GM12878 (cell line): ENCODE measurements around the gene PROCA1. TPM values are rescaled to one million over a fixed set of nuclear protein-coding genes. Genes with fewer than 3 reads are reported as not detected.
A peak's percentile ranks its signal among the peaks of the same experiment; 100 is the strongest.

Experiments
- ATAC-seq: fragments of 200-7000 bp; cut with Tn5 transposase; 3 replicates; pipeline ENCODE4 v1.9.1; 2020; ENCODE audit warnings: mild to moderate bottlenecking, moderate library complexity
- BruUV-seq: library from RNA; stranded (reverse); fragments of 400-500 nt; replicated peaks from 2 replicates; lab custom pipeline; 2021; lab: Mats Ljungman, UMichigan
- CTCF ChIA-PET: fragments of 300-600 bp; sonication (Branson Sonifier 250); formaldehyde crosslinking; extraction: SDS; loops from one replicate; lab custom pipeline; 2021; ENCODE audit warnings: inconsistent platforms; lab: Yijun Ruan, JAX
- POLR2A ChIA-PET: fragments of 350-600 bp; formaldehyde crosslinking; extraction: SDS; loops from one replicate; lab custom pipeline; 2021; ENCODE audit warnings: inconsistent platforms; lab: Charles Lee
- RAD21 ChIA-PET: fragments of 300-600 bp; sonication (Branson Sonifier 250); formaldehyde crosslinking; loops from one replicate; lab custom pipeline; 2023; ENCODE audit warnings: antibody characterized with exemption; ENCODE audit not compliant: unreplicated experiment; lab: Charles Lee
- SMC1A ChIA-PET: fragments of 300-600 bp; sonication (Branson Sonifier 250); formaldehyde crosslinking; loops from one replicate; lab custom pipeline; 2023; ENCODE audit not compliant: unreplicated experiment, uncharacterized antibody; lab: Charles Lee
- DNase-seq: peaks from one replicate; pipeline ENCODE4 v3.0.0-alpha.2; 2011; ENCODE audit warnings: low read depth, low spot score
- FAIRE-seq: peaks from 3 replicates; lab custom pipeline; 2011; peaks lifted over from hg19 to GRCh38; lab: Jason Lieb, UNC
- H2AFZ ChIP-seq: 2 replicates; pipeline ENCODE4 v1.6.0; 2011; ENCODE audit warnings: low read depth, low read length, control low read depth; ENCODE audit not compliant: control insufficient read depth
- H3K27ac ChIP-seq: 2 replicates; pipeline ENCODE4 v1.5.1; 2011; ENCODE audit warnings: control low read depth; ENCODE audit not compliant: control insufficient read depth, insufficient read depth
- H3K27me3 ChIP-seq, 2 experiments: replicated peaks in 1 of 2; 2 replicates each; pipeline versions ENCODE4 v1.6.0 to v1.6.1; 2011; ENCODE audit warnings: low read length in 1 of 2; ENCODE audit not compliant: control insufficient read depth in 2 of 2, insufficient read depth in 2 of 2
- H3K36me3 ChIP-seq, 2 experiments: 2 replicates each; pipeline ENCODE4 v1.5.1; 2011; ENCODE audit warnings: low read length in 1 of 2; ENCODE audit not compliant: control insufficient read depth in 2 of 2, insufficient read depth in 2 of 2
- H3K4me1 ChIP-seq: 2 replicates; pipeline ENCODE4 v1.6.1; 2011; ENCODE audit warnings: mild to moderate bottlenecking, low read length, moderate library complexity, mixed read lengths; ENCODE audit not compliant: control insufficient read depth, insufficient read depth
- H3K4me2 ChIP-seq: 2 replicates; pipeline ENCODE4 v1.6.0; 2011; ENCODE audit warnings: control low read depth; ENCODE audit not compliant: control insufficient read depth, insufficient read depth
- H3K4me3 ChIP-seq: fragments of 200-600 bp; sonication (generic); 2 replicates; pipeline ENCODE4 v1.5.1; 2016
- H3K79me2 ChIP-seq: 2 replicates; pipeline ENCODE4 v1.6.0; 2011; ENCODE audit warnings: low read length; ENCODE audit not compliant: control insufficient read depth, insufficient read depth
- H3K9ac ChIP-seq: 2 replicates; pipeline ENCODE4 v1.8.0; 2011; ENCODE audit warnings: low read length, control low read depth, mixed read lengths; ENCODE audit not compliant: control insufficient read depth, insufficient read depth
- H3K9me3 ChIP-seq: replicated peaks from 3 replicates; pipeline ENCODE4 v1.5.1; 2011; ENCODE audit warnings: mild to moderate bottlenecking, low read length; ENCODE audit not compliant: control insufficient read depth, insufficient read depth
- H4K20me1 ChIP-seq: 2 replicates; pipeline ENCODE4 v1.6.0; 2011; ENCODE audit not compliant: control insufficient read depth, insufficient read depth
- MLLT1 ChIP-seq: fragments of 450-650 bp; IDR thresholded peaks from 2 replicates; pipeline ENCODE4 v1.6.1; 2016; ENCODE audit warnings: mild to moderate bottlenecking
- POLR2AphosphoS2 ChIP-seq: IDR thresholded peaks from 2 replicates; pipeline ENCODE4 v1.6.1; 2011; ENCODE audit warnings: low read depth, mild to moderate bottlenecking, low read length, improper control_type of control experiment, moderate library complexity
- SPI1 ChIP-seq: IDR thresholded peaks from 2 replicates; pipeline ENCODE4 v1.6.1; 2011; ENCODE audit warnings: low read depth, mild to moderate bottlenecking, low read length, moderate library complexity, borderline replicate concordance; ENCODE audit not compliant: insufficient read depth
- WGBS: methylation state at CpG from one replicate; pipeline ENCODE4 v1.1.6; 2016; ENCODE audit warnings: low lambda C conversion rate; ENCODE audit not compliant: insufficient replicate concordance, insufficient coverage; ENCODE audit errors: missing lambda C conversion rate; 5-methylcytosine and 5-hydroxymethylcytosine counted together
- in situ Hi-C: fragments of 300-500 bp; cut with MboI; formaldehyde crosslinking; loops from 9 replicates; pipeline ENCODE4 v1.14.3; 2018; ENCODE audit warnings: mixed read lengths
- intact Hi-C: fragments of 100-400 bp; cut with micrococcal nuclease; formaldehyde crosslinking; loops from one replicate; pipeline ENCODE4 v1.14.2; 2022; ENCODE audit not compliant: unreplicated experiment
- polyA plus RNA-seq, 11 experiments: library from polyadenylated mRNA; depleted of rRNA in 4 of 11; unstranded in 6 of 11; stranded (reverse) in 5 of 11; fragments of >200 nt; fragmentation: Nextera tagmentation in 4 of 11; fragmentation: Illumina TruSeq in 1 of 11; extraction: Ambion mirVana in 4 of 11; extraction: Trizol in 1 of 11; gene quantifications; 1 replicate in 1 of 11; 2 replicates in 10 of 11; pipeline versions ENCODE4 v1.2.1 to v1.2.3, GENCODE V29; 2011 to 2016; ENCODE audit warnings: inconsistent platforms in 2 of 11, missing spikeins in 2 of 11, low read depth in 1 of 11
- total RNA-seq, 4 experiments: library from RNA; depleted of rRNA in 3 of 4; stranded (reverse); fragments of >200 nt in 3 of 4; fragmentation: Illumina TruSeq in 1 of 4; extraction: Trizol in 1 of 4; gene quantifications; 2 replicates each; pipeline versions ENCODE4 v1.2.1 to v1.2.3, GENCODE V29; 2013 to 2021

PROCA1 gene
- total and polyA plus RNA-seq, 10 of the 15 experiments (the other 5 are each of a cell fraction or from before 2014, with no cell fraction given), result 0.35 to 4.8 (median 1.4) TPM

DNA sequence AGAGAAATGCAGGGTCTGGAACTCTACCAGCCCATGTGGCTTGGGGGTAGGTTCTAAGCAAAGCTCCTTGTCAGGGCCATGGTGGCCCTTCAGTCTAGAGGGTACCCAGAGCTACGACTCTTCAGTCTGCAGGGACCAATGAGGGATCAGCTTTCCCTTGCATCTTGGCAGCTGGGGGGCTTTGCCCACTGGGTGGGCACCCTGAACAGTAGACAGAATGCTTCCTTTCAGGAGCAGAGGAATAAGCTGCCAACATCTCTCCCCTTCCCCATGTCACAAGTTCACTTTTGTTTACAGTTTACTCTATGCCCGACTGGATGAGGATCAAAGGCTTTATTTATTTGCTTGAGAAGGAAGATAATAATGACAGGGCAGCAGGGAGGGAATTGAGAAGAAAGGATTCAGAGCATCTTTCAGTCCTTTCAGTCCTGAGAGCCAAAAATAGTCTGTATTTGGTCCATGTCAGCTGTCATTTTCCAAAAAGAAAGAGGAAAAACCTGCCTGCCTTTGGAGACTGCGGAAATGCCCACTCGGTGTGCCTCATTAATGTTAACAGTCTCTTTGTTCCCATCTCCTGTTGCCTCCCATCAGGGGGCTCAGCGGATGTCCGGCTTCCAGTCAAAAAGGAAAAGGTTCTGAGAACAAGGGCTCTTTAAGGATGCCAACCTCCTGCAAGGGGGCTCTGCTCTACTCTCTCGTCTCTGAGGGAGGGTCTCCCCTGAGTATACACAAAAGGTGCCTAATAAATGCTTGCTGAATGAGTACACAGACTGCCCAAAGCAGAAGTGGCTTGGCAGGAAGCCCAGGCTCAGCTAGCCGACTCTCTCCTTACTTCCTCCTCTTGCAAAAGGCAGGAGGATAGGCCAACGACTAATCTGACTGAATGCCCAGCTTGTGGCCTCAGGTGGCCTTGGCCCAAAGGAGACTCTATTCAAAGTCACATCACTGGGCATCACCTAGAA is 49.2 kb upstream of the PROCA1 start:
- Histone ChIP-seq H3K9me3 (no peaks in the 10 kb centered on the region), H3K27me3 (no peaks in the 10 kb centered on the region), H3K4me3 (no peak overlapping the region), H3K36me3 (peaks cover 7 to 26% of the 10 kb centered on the region in 2 experiments), H4K20me1 (no peaks in the 10 kb centered on the region; the same call in 1 of the 2 replicates), H3K9ac (no peak overlapping the region), H3K4me2 (no peak overlapping the region), H3K79me2 (no peaks in the 10 kb centered on the region), H3K27ac (no peak overlapping the region)
- ATAC-seq, result no peak; the same call in 2 of the 3 replicates
- no peak for FAIRE-seq
- POLR2A ChIA-PET, result interaction anchor here (0.6 to 2.0 kb wide), 6 partner anchors 22 to 191 kb away, joined by 3 to 5 read pairs (median 4); partner anchors contain the start of genes BLTP2 and PHF12
- no peak for DNase-seq
- WGBS, result 56% methylated on average over 9 of the region's 9 CpGs
- 0 out of 2 replicates have a peak, but pooled peaks have one; percentile 21 for TF ChIP-seq MLLT1
- TF ChIP-seq SPI1, result peak; percentile 13; the same call in 1 of the 2 replicates
- no peak for TF ChIP-seq POLR2AphosphoS2
- TF ChIP-seq, all 136 proteins: peak for 2
- no TSS peak for BruUV-seq
- Histone ChIP-seq H3K4me1 (peaks cover 15% of the 10 kb centered on the region), H2AFZ (no peak overlapping the region)
- ChIA-PET CTCF (interaction anchor here (0.9 to 7.3 kb wide), 9 partner anchors 9 to 192 kb away, joined by 3 to 175 read pairs (median 78); partner anchors contain the start of genes DHRS13, FLOT2, NEK8 and PHF12), RAD21 (interaction anchor here (0.8 to 6.1 kb wide), 7 partner anchors 34 to 193 kb away, joined by 3 to 109 read pairs (median 4); partner anchors contain the start of genes FLOT2, NEK8 and TLCD1), SMC1A (interaction anchor here (1.2 to 4.9 kb wide), 4 partner anchors 33 to 193 kb away, joined by 4 to 60 read pairs (median 22); partner anchors contain the start of genes FAM222B, NEK8 and TLCD1)
- in situ Hi-C loops (no loop called here), intact Hi-C loops (loop anchor here (5.0 kb wide), 2 partner anchors 46 to 81 kb away; partner anchors contain the start of gene FAM222B)
